ENCODE measurements around the gene FAM107A.
A peak's percentile ranks its signal among the peaks of the same experiment; 100 is the strongest.

FAM107A gene

GRCh38 chr3:58591517-58592510, 14.6 kb upstream of the FAM107A start:
- no peak for DNase-seq (ENCODE audit: low read depth in 2 of 2)

DNA sequence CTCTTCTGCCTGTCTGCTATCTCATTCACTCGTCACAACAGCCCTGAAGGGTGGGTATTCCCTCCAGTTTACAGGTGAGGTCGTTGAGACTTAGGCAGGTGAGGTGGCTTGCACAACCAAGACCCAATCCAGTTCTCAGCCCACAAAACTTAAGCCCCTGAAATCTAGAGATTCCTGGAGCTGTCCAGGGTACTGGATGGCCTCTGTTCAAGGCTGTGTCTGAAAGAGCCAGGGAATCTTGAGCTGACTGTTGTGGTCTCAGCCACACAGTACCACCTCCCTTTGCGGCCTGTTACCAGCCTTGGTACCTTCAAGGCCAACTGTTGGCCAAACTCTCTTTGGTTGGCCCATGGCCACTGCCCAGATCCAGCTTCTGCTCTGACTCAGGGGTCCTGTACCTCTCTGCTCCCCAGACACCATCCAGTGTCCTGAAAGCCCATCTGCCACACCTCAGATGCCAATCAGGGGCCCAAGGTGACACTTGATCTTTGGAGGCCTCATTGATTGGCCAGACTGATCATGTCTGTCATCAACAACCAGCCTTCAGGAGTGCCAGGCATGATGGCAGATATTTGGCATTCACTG, 10.9 kb upstream of the FAM107A start:
- no peak for DNase-seq (ENCODE audit: low read depth in 2 of 2)

GRCh38 chr3:58586776-58587192, 9.6 kb upstream of the FAM107A start:
- DNase-seq (ENCODE audit: low read depth in 2 of 2) = no peak

GRCh38 chr3:58585994-58586393, 8.8 kb upstream of the FAM107A start:
- DNase-seq (ENCODE audit: low read depth in 2 of 2) = no peak

GRCh38 chr3:58585005-58585786, 8.0 kb upstream of the FAM107A start:
- DNase-seq (ENCODE audit: low read depth in 2 of 2) = peak in 1 of 2 donors; percentile 9

DNA sequence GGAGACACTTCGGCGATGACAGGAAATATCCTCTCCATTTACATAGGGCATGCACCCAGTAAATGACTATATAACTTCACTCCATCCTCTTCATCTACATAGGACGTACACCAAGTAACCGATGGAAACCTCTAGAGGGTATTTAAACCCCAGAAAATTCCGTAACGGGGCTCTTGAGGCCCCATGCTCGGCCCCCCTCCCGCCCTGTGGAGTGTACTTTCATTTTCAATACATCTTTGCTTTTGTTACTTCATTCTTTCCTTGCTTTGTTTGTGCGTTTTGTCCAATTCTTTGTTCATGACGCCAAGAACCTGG, 7.5 kb upstream of the FAM107A start:
- DNase-seq (ENCODE audit: low read depth in 2 of 2) = no peak

DNA sequence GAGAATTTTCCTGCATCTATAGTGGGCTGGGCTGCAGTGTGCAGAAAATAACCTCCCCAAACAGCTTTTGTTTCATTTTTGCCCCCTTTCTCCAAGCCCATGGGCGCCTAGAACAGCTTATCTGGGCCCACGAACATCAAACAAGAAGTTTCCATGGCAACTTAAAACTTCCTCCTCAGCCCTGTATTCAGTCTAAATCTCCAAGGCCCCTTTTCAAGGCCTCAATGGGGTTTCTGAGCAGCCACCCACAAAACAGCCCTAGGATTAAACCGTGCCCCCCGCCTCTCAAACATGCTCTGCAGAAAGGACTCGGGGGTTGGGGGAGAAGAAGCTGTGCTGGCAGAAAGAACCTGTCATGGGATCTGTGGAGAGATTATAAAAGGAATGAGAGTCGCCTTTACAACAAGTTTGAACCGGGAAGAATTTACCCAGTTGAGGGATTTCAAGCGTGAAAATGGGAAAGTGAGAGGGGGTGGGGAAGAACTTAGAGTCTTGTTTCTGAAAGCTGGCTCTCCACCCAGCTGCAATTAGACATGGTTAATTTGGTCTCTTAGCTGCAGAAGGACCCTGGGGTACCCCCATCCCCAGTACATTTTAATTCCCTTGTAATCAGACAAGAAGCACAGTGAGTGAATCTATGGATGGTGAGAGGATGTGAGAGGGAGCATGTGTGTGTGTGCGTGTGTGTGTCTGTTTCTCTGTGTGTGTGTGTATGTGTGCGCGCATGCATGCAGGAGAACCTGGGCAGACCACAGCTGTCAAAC, 4.3 kb upstream of the FAM107A start:
- no peak for DNase-seq (ENCODE audit: low read depth in 2 of 2)

- DNase-seq (ENCODE audit: low read depth in 2 of 2) = no peak
Observed at GRCh38 chr3:58580826-58581327, 3.7 kb upstream of the FAM107A start.

DNA sequence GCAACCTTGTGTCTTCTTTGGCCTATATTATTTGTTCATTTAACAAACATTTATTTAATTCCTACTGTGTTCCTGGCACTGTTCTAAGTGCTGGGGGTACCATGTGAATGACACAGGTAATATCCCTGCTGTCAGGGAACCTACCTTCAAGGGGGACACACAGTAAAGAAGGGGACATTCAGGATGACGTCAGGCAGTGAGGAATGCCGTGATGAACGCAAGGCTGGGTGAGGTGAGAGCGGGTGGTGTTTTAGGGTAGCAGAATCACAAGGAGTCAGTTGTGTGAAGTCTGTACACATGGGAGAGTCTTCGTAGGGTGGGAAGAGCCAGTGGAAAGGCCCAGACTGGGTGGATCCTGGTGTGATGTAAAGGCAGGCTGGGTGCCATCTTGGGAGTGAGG, 1.7 kb upstream of the FAM107A start:
- DNase-seq (ENCODE audit: low read depth in 2 of 2) = no peak

- no peak for DNase-seq (ENCODE audit: low read depth in 2 of 2)
Observed at GRCh38 chr3:58576716-58577115, 475 bp downstream of the FAM107A start.

DNA sequence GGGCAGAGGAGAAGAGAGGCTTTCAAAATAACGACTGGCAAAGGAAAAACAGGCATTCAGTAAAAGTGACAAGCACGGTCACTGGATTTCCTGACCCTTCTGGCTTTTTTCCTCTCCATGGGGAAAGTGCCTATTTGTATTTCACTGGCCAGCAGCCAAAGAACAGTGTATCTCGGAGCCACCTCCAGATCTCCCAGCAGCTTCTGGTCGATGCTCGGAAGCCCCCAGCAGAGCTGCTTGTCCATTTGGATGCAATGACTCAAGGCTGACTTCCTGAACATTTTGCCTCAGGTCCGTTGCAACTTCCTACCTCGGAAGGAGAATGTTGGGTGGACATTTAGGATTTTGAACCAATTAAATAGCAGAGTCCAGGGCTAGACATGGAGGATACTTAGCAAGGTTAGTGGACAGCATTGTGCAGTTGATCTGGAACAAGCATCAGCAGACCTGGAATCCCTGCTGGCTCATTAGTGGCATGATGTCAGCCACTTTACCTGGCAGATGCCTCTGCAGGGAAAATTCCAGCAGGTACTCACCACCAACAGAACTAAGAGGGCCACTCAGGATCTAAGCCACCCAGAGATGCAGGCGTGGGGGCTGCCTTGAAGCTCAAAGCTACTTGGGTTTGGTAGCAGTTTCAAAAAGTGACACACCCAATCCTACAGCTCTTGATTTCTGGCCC, 1.1 kb downstream of the FAM107A start:
- DNase-seq (ENCODE audit: low read depth in 2 of 2) = no peak

DNA sequence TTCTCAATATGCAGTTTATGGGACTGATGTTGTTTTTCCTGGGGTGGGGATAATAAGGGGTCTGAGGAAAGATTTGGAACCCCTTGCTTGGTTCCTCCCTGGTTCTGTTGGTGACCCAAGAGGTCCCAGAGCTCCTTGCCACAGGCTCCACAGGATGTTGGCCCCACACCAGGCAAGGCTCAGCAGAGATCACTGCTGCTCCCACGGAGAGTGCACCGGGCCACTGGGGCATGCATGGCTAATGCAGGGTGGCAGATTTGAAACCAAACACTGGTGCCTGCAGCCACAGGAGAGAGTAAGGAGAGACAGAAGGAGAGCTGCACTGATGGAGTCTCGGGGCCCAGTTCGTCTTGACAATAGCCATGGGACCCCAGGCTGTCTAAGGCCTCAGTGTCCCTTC, 2.5 kb downstream of the FAM107A start:
- no peak for DNase-seq (ENCODE audit: low read depth in 2 of 2)

DNA sequence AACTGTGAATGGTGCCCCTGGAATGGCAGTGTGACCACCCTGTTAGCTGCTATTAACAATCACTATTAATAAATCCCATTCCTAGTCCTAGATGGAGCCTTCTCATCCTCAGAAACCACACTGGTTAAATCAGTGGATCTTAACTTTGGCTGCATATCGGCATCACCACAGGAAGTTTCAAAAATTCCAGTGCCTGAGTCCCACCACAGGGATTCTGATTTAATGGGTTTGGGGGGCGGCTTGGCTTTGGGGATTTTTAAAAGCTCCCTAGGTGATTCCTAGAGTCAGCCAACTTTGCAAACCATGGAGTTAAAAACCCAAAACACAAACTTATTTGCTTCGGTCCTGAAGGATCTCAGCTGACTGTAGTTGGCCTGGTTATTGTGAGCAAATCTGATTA, 3.1 kb downstream of the FAM107A start:
- no peak for DNase-seq (ENCODE audit: low read depth in 2 of 2)

- DNase-seq (ENCODE audit: low read depth in 2 of 2) = no peak
Observed at GRCh38 chr3:58573640-58574039, 3.6 kb downstream of the FAM107A start.

DNA sequence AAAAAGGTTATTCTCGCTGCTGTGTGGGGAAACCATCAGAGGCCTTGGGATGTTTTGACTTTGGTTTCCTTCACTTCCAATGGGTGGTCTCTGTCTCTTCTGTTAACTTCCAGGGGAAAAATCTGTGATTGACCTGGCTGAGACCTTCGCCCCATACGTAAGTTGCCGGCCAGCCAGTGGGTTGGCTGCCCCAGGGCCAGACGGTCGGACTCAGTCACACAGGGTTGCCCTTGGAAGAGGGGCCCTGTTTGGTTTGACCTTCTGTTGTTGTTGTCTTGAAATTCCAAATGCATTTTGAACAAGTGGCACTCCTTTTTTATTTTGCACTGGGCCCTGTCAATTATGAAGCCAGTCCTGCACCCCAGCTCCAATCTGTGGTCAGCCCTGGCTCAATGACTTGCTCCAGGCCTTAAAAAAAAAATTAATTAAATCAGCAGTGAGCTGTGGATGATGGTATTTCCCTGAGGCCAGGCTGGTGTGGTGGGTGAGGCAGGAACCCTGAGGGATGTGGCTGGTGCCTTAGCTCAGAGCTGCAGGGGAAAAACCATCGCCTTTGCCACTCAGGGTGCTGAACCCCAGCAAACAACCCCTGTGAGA, 4.5 kb downstream of the FAM107A start:
- DNase-seq (ENCODE audit: low read depth in 2 of 2) = no peak

- no peak for DNase-seq (ENCODE audit: low read depth in 2 of 2)
Observed at GRCh38 chr3:58572013-58572633, 5.1 kb downstream of the FAM107A start.

DNA sequence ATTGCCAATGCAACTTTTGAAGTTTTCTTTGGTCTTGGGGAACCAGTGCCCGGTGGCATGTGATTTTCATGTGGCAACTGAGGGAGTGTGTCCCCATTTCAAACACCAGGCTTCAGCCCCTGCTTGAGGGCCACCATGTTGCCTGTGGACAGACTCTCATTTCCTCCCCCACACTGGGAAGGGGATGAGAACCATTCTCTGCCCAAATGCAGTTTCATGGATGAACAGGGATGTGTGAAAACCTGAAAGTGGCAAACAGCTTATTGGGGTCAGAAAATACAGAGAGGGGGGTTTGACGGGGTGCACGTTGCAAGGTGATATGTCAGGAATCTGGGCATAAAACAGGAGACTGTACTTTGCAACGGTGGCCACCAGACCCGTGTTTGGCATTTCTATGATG, 6.3 kb downstream of the FAM107A start:
- DNase-seq (ENCODE audit: low read depth in 2 of 2) = no peak

- no peak for DNase-seq (ENCODE audit: low read depth in 2 of 2)
Observed at GRCh38 chr3:58569287-58570001, 7.7 kb downstream of the FAM107A start.

DNA sequence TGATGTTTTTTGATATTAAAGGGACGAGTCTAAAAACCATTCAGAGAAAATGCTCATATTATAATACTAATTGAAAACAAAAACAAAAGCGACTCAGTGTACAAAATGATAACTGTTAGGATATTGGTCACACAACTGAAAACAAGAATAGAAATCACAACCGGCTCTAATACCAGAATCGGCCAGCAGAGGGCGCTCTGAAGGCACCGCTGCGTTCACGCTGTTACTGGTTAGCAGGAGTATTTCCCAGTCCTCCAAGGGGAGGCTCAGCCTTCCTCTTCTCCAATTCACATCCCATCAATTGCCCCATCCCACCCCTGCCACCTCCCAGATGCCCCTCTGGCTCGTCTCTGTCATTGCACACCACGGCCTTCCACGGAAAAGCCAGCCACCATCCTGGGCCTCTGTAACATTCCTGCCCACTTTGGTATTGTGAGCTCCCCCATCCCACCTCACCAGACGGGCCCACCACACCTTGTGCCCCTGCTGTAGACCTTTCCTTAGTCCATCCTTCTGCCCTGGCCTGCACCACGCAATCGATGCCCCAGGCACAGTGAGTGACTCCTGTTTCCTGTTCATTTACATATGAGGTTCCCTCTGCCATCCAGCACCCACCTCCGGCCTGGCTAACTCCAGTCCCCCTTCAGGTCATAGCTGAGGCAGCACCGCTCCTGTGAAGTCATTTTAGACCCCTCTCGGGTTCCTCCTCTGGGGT, 8.5 kb downstream of the FAM107A start:
- DNase-seq (ENCODE audit: low read depth in 2 of 2) = peak; percentile 27 to 34

Measured in stimulated activated CD8-positive, alpha-beta memory T cell treated with anti-CD3 and anti-CD28 coated beads, Interleukin-15, amount 100 ng/mL, for 4 hours (primary cell).